Limb (tissue), 2 donors: Measurements from ENCODE around the gene NUDT3.
"Not testable (repeated sequence)": the region's sequence is repeated elsewhere in the genome, so short reads cannot be mapped to it uniquely, and the experiment has no call there.

Experiments used
- DNase-seq, 2 donors: peaks; one replicate each; pipeline ENCODE4 v3.0.0-alpha.2; 2016; ENCODE audit errors: extremely low spot score in 2 of 2

The NUDT3 gene

GRCh38 chr6:34259529-34260069 lies 132.9 kb downstream of the NUDT3 start:
- no peak for DNase-seq

- not testable (repeated sequence) for DNase-seq
Observed at GRCh38 chr6:34252395-34252794, 140.1 kb downstream of the NUDT3 start.

GRCh38 chr6:34249469-34250261 lies 142.8 kb downstream of the NUDT3 start:
- DNase-seq, result no peak

- DNase-seq, result peak; percentile 92 to 99
Observed at GRCh38 chr6:34248727-34249468, 143.6 kb downstream of the NUDT3 start, which contains the start of gene SMIM29. Gene SMIM29 (minus strand): TSS chr6:34249006. CDS start chr6:34247791, 1,215 bp downstream.

- DNase-seq, result no peak
Observed at GRCh38 chr6:34248198-34248726, 144.2 kb downstream of the NUDT3 start.

- DNase-seq, result no peak
Observed at GRCh38 chr6:34247481-34248197, 144.8 kb downstream of the NUDT3 start.

GRCh38 chr6:34246563-34247391 lies 145.7 kb downstream of the NUDT3 start:
- DNase-seq, result no peak

- DNase-seq, result no peak
Observed at GRCh38 chr6:34246249-34246562, 146.3 kb downstream of the NUDT3 start.

- DNase-seq, result not testable (repeated sequence)
Observed at GRCh38 chr6:34245761-34246140, 146.7 kb downstream of the NUDT3 start.

- not testable (repeated sequence) for DNase-seq
Observed at GRCh38 chr6:34245032-34245760, 147.3 kb downstream of the NUDT3 start.

- DNase-seq, result no peak
Observed at GRCh38 chr6:34243901-34244884, 148.3 kb downstream of the NUDT3 start.

GRCh38 chr6:34243131-34243771 lies 149.2 kb downstream of the NUDT3 start:
- no peak for DNase-seq

GRCh38 chr6:34242252-34243130 lies 150.0 kb downstream of the NUDT3 start:
- DNase-seq, result no peak

GRCh38 chr6:34241351-34242215 lies 150.9 kb downstream of the NUDT3 start:
- DNase-seq, result no peak

- no peak for DNase-seq
Observed at GRCh38 chr6:34240329-34241248, 151.9 kb downstream of the NUDT3 start.
